ENCODE measurements around the gene ANXA5.

ANXA5 gene

GRCh38 chr4:121712001-121712651 lies 15.3 kb upstream of the ANXA5 start:
- no peak for DNase-seq (ENCODE audit: low read depth in 3 of 3)

GRCh38 chr4:121711263-121712000 lies 14.7 kb upstream of the ANXA5 start:
- DNase-seq (ENCODE audit: low read depth in 3 of 3) = no peak

DNA sequence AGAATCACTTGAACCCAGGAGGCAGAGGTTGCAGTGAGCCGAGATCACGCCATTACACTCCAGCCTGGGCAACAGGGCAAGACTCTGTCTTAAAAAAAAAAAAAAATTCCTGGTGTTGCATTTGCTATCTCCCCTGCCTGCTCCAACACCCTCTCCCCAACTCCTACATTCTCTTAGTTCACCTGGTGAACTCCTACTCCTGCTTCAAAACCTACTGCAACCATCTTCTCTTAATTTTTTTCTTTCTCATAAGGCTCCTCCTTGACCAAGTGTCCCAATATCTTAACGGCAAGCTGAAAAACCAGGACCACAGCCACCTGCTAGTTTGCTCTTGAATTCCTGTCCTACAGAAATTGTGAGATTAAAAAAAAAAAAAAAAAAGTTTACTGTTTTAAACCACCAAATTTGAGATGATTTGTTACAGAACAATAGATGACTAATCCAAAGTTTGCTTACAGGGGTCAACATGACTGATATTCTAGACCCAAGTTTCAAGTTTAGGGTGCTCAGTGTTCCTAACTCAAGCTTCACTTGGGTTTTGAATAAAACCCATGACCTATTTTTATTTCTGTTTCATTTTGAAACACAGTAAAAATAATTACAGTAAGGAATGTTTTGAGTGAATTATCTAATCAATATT lies 13.1 kb upstream of the ANXA5 start:
- no peak for DNase-seq (ENCODE audit: low read depth in 3 of 3)

DNA sequence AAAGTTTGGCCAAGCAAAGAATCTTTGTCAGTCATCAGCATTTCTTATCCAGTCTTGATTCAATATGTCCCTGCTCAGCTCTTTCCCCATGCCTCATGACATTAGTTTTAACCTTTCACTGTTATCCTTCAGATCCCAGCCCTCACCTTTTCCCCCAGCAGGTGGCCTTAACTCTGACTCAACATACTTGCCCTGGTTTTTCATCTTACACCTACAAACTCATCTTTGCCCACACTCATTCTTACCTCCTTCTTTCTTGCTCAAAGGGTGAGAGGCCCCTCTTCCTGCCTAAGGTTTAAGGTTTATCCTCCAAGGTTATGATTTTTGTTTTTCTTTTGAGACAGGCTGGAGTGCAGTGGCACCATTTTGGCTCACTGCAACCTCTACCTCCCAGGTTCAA lies 10.6 kb upstream of the ANXA5 start:
- no peak for DNase-seq (ENCODE audit: low read depth in 3 of 3)

GRCh38 chr4:121706595-121707021 lies 9.8 kb upstream of the ANXA5 start:
- DNase-seq (ENCODE audit: low read depth in 3 of 3) = no peak

DNA sequence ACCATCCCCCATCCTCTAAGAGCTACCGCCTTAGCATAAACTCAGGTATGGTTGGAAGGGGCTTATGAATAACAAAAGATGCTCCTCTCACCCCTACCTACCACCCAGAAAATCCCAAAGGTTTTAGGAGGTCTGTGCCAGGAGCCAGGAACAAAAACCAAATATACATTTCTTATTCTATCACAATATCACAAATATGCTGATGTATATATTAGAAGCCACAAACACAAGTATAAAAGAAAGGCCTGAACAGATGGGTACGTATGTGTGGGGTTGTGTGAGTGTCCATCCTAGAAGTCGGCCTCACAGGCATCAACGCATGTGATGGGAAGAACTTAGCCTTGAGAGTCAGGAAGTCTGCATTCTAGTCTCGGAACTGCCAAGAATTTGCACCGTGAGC lies 8.7 kb upstream of the ANXA5 start:
- DNase-seq (ENCODE audit: low read depth in 3 of 3) = no peak

DNA sequence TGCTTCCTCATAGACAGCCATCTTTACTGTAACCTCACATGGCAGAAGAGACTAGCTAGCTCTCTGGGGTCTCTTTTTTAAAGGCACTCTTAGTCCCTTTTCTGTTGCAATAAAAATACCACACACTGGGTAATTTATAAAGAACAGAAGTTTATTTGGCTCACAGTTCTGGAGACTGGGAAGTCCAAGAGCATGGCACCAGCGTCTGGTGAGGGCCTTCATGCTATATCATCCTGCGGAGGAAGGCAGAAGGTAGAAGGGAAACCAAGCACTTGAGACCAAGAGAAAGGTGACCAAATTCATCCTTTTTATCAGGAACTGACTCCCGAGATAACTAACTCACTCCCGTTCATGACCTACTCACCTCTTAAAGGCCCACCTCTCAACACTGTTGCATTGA lies 5.4 kb upstream of the ANXA5 start:
- DNase-seq (ENCODE audit: low read depth in 3 of 3) = no peak

DNA sequence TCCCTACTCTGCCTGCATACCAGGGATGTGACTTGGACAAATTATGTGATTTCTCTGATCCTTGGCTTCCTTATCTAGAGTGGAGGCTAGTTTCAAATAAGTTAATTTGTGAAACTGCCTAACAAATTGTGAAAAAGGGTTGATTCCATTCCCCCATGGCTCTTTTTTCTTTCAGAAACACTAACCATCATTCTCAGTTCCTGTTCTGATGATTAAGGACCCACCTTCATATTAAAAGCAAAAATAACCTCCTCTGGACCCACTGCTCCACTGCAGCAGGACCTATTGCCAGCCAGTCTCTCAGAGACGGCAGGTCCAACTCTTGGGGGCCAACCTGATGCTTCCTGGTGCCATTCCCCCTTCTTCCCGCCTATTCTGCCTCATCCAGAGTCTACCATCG lies 4.5 kb upstream of the ANXA5 start:
- no peak for DNase-seq (ENCODE audit: low read depth in 3 of 3)

GRCh38 chr4:121698236-121698671 lies 1.5 kb upstream of the ANXA5 start:
- no peak for DNase-seq (ENCODE audit: low read depth in 3 of 3)

GRCh38 chr4:121697564-121697963 lies 784 bp upstream of the ANXA5 start:
- DNase-seq (ENCODE audit: low read depth in 3 of 3) = no peak

DNA sequence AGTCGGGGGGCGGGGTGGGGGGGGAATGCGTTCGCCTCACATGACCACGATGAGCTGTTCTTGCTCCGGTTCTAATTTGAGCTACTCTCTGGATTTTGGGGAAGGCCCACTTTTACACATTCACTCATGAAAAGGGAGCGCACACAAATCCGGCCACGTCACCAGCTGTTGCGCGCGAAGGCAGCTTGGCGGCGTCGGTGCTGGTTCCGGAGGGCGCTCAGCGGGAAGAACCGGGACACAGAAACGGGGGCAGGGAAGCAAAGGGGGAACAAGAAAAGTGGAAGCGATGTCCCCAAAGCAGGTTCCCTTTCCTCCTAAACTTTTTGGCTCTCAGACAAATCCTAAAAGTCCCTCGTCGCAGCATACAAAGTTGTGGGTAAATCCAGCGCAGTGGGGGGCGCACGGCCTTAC lies 605 bp downstream of the ANXA5 start:
- peak; percentile 29 to 40 (median 37) for DNase-seq (ENCODE audit: low read depth in 3 of 3)

DNA sequence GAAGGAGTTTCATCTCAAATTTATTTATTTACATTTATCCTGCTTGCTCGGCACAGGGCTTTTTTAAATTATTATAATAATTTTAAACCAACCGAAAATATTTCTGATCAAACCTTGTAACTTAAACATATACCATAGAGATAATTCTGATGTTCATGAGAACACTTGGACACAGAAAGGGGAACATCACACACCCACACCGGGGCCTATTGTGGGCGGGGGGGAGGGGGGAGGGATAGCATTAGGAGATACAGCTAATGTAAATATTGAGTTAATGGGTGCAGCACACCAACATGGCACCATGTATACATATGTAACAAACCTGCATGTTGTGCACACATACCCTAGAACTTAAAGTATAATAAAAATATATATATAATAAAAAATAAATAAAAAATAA lies 2.9 kb downstream of the ANXA5 start:
- DNase-seq (ENCODE audit: low read depth in 3 of 3) = no peak

- no peak for DNase-seq (ENCODE audit: low read depth in 3 of 3)
Observed at GRCh38 chr4:121693450-121693849, 3.3 kb downstream of the ANXA5 start.

GRCh38 chr4:121692261-121692660 lies 4.5 kb downstream of the ANXA5 start:
- DNase-seq (ENCODE audit: low read depth in 3 of 3) = no peak

DNA sequence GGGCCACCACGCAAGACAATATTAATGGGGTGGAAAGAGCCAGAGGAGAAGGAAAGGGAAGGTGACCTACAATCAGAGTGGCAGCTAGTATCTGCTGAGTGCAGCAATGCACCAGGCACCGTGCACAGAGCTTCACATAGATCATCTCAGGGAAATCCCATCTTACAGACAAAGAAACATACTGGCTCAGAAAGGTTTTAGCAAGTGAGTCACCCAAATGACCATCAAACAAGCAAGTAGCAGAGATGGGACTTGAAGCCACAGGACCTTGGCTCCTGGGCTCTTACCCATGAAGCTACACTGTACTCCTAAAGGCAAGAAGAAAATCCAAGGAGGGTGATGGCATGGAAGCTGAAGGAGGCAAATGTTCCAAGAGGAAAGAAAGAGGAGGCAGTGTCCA lies 6.8 kb downstream of the ANXA5 start:
- no peak for DNase-seq (ENCODE audit: low read depth in 3 of 3)

DNA sequence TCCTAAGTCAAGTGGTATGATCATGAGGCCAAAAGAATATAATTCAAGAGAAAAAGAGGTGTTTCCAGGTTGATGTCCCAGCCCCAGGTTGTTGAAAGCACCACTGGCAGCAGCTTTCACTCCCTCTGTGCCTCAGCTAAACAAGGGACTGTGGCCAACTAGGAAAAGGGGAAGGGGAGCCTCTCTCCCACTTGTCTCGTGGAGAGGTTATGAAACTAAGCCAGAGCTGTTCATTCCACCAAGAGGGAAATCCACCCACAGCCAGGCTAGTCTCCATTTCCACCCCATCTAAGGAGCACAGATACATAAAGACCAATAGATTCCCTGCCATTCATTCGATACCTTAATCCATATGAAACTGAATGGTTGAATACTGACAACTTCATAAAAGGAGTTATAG lies 8.1 kb downstream of the ANXA5 start:
- no peak for DNase-seq (ENCODE audit: low read depth in 3 of 3)

GRCh38 chr4:121688261-121688660 lies 8.5 kb downstream of the ANXA5 start:
- DNase-seq (ENCODE audit: low read depth in 3 of 3) = no peak

DNA sequence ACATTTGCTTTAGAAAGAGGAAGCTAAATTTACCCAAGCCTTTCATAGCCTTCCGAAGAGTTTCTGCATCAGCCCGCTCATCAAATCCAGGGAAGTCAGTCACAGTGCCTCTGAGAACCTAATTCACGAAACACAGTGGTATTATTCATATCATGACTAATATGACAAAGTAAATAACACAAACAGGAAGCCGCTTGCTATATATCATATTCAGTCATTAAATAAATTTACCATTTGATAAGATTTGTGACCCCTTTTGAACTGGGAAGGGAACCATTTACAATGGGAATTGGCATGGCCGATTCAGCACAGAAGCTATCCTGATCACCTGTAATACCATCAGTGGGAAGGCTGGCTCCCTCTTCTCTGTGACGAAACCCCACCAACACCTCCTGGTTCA lies 10.5 kb downstream of the ANXA5 start:
- DNase-seq (ENCODE audit: low read depth in 3 of 3) = no peak

DNA sequence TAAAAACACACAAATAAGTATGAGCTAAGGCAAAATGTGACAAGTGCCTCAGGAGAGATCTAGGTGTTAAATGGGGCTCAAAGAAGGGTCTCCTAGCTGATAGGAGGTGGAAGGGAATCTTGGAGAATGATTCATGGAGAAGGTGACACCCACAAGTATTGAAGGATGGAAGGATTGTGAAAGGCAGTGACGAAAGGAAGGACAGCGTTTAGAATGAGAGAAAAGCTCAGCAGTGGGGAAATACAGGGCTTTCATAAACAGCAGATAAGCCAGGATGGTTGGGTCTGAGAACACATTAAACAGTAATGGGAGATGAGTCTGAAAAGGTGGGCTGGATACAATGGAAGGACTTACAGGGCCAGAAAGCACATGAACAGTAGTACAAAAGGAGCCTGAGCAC lies 11.5 kb downstream of the ANXA5 start:
- DNase-seq (ENCODE audit: low read depth in 3 of 3) = no peak

DNA sequence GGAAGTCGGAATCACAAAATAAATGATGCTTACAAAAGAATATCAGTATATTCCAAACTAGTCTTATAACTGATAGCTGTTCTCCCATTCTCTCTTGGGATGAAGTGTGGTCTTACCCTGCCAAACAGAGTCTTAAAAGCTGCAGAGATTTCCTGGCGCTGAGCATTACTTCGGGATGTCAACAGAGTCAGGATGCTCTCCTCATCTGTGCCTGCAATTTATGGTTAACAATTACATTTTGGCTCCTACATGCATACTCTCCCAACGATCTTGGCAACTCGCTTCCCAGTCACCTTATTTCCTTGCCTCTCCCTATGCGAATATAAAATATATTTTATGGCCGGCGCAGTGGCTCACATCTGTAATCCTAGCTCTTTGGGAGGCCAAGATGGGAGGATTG lies 12.2 kb downstream of the ANXA5 start:
- no peak for DNase-seq (ENCODE audit: low read depth in 3 of 3)

DNA sequence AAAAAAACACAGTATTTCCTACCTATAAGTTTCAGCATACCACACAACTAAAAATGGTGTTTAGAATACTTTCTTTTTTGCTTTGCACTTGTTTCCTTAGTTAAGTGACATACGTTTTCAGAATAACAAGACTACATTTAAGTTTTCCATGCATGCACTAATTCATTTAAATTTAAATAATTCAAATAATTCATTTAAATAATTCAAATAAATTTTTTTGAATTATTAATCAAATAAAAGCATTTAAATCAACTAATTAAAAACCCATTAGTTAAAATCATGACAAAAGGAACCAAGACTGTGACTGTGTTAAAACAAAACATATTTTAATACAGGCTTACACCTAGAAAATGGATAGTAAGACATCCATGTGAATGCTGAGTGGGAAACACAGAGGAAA lies 12.8 kb downstream of the ANXA5 start:
- no peak for DNase-seq (ENCODE audit: low read depth in 3 of 3)

DNA sequence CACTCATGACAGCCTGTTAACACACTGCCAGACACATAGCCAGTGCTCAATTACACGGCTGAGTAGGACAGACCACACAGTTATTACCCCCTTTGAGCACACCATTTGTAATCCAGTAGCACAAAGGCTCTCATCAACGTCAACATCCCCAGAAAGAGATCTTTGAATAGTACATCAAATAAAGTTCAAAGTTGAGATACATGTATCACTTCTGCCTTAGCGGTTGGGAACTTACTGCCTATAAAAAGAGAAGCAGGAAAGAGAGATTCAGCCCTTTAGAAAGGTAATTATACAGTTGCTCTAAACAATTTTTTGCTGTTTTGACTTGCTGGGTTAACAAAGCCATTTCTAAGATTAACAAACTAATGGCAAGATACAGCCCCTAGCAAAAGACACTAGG lies 16.2 kb downstream of the ANXA5 start:
- no peak for DNase-seq (ENCODE audit: low read depth in 3 of 3)

DNA sequence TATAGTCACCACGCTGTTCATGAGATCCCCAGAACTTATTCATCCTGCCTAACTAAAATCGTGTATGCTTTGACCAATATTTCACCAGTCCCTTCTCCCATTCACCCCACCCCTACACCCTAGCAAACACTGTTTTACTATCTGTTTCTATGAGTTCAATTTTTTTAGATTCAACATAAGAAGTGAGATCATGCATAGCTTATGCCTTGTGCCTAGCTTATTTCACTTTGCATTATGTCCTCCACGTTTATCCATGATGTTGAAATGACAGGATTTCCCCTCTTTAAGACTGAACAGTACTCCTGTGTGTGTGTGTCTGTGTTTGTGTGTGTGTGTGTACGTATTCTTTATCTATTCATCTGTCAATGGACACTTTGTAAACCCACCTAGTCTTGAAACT lies 16.8 kb downstream of the ANXA5 start:
- no peak for DNase-seq (ENCODE audit: low read depth in 3 of 3)
